AG04449 (cell line): ENCODE data around the gene HDAC4.

Source experiments
- CTCF ChIA-PET: fragments of 350-600 bp; formaldehyde crosslinking; extraction: SDS; loops from one replicate; lab custom pipeline; 2021; ENCODE audit warnings: antibody characterized with exemption; lab: Yijun Ruan, JAX
- POLR2A ChIA-PET: fragments of 400-600, 350-600 bp; formaldehyde crosslinking; extraction: SDS; loops from one replicate; lab custom pipeline; 2020; ENCODE audit warnings: antibody characterized with exemption, inconsistent platforms; lab: Yijun Ruan, JAX
- DNase-seq: peaks from one replicate; pipeline ENCODE4 v3.0.0-alpha.2; 2010; ENCODE audit warnings: low read depth, low spot score
- H3K4me3 ChIP-seq: 2 replicates; pipeline ENCODE4 v1.5.1; 2011; ENCODE audit warnings: low read depth, mild to moderate bottlenecking, control low read depth, low read length
- CTCF ChIP-seq: IDR thresholded peaks from one replicate; pipeline ENCODE4 v1.5.1; 2011; ENCODE audit warnings: mild to moderate bottlenecking, moderate library complexity, low read length, control low read depth, inconsistent platforms; ENCODE audit not compliant: insufficient read depth; ENCODE audit errors: missing control alignments

Gene HDAC4

GRCh38 chr2:239101807-239102206 is 299.0 kb downstream of the HDAC4 start:
- no peak for TF ChIP-seq CTCF
- DNase-seq, result no peak
- ChIA-PET CTCF (interaction anchor here (1.8 kb wide), 1 partner anchor 890 kb away, joined by 4 read pairs; no protein-coding TSS in a partner anchor), POLR2A (no interaction called here)
- no peak overlapping the region for H3K4me3 ChIP-seq

- DNase-seq, result no peak
- ChIA-PET POLR2A (no interaction called here), CTCF (interaction anchor here (0.9 kb wide), 1 partner anchor 316 kb away, joined by 3 read pairs; no protein-coding TSS in a partner anchor)
- TF ChIP-seq CTCF, result no peak
- H3K4me3 ChIP-seq, result no peak overlapping the region
Observed at GRCh38 chr2:239101071-239101470, 299.7 kb downstream of the HDAC4 start.

GRCh38 chr2:239099474-239099873 is 301.3 kb downstream of the HDAC4 start:
- no peak overlapping the region for H3K4me3 ChIP-seq
- ChIA-PET POLR2A (no interaction called here), CTCF (no interaction called here)
- no peak for TF ChIP-seq CTCF
- DNase-seq, result no peak

GRCh38 chr2:239098288-239098970 is 302.4 kb downstream of the HDAC4 start:
- no peak for TF ChIP-seq CTCF
- H3K4me3 ChIP-seq, result no peak overlapping the region
- POLR2A ChIA-PET, result no interaction called here
- CTCF ChIA-PET, result interaction anchor here (1.0 kb wide), 1 partner anchor 8 kb away, joined by 3 read pairs; no protein-coding TSS in a partner anchor
- DNase-seq, result no peak

- POLR2A ChIA-PET, result no interaction called here
- DNase-seq, result no peak
- TF ChIP-seq CTCF, result no peak
- CTCF ChIA-PET, result no interaction called here
- H3K4me3 ChIP-seq, result no peak overlapping the region
Observed at GRCh38 chr2:239097428-239097696, 303.5 kb downstream of the HDAC4 start.

GRCh38 chr2:239096676-239097427 is 304.0 kb downstream of the HDAC4 start:
- POLR2A ChIA-PET, result no interaction called here

More at GRCh38 chr2:239096676-239097427, 304.0 kb downstream of the HDAC4 start:
- DNase-seq, result no peak
- CTCF ChIA-PET, result interaction anchor here (1.3 kb wide), 1 partner anchor 311 kb away, joined by 3 read pairs; no protein-coding TSS in a partner anchor
- no peak for TF ChIP-seq CTCF
- H3K4me3 ChIP-seq, result no peak overlapping the region
